CD4-positive, alpha-beta T cell treated with Interleukin-4 for 1 hour (primary cell): ENCODE measurements around the gene ALDH3A2.

Source experiments
- DNase-seq, 2 donors: peaks; one replicate each; pipeline ENCODE4 v3.0.0-alpha.2; 2020 to 2022

Gene ALDH3A2

GRCh38 chr17:19648475-19649273 lies at the start of gene ALDH3A2:
Gene ALDH3A2 (plus strand): TSS chr17:19648751. CDS start chr17:19648972, 221 bp downstream.
- DNase-seq: peak; percentile 92 to 93

- DNase-seq: no peak
Measured at GRCh38 chr17:19610311-19610710, 38.2 kb upstream of the ALDH3A2 start.

- DNase-seq: no peak
Measured at GRCh38 chr17:19610879-19611278, 37.7 kb upstream of the ALDH3A2 start.

- DNase-seq: no peak
Measured at GRCh38 chr17:19613979-19614378, 34.6 kb upstream of the ALDH3A2 start.

- no peak for DNase-seq
Measured at GRCh38 chr17:19614900-19615299, 33.7 kb upstream of the ALDH3A2 start.

- no peak for DNase-seq
Measured at GRCh38 chr17:19618015-19618414, 30.5 kb upstream of the ALDH3A2 start.

- no peak for DNase-seq
Measured at GRCh38 chr17:19619705-19620325, 28.7 kb upstream of the ALDH3A2 start.

- DNase-seq: no peak
Measured at GRCh38 chr17:19621697-19622096, 26.9 kb upstream of the ALDH3A2 start.

GRCh38 chr17:19626079-19626478 lies 22.5 kb upstream of the ALDH3A2 start:
- DNase-seq: no peak

- DNase-seq: no peak
Measured at GRCh38 chr17:19629449-19629848, 19.1 kb upstream of the ALDH3A2 start.

GRCh38 chr17:19630035-19630434 lies 18.5 kb upstream of the ALDH3A2 start:
- no peak for DNase-seq

GRCh38 chr17:19630661-19631060 lies 17.9 kb upstream of the ALDH3A2 start:
- DNase-seq: no peak

- DNase-seq: no peak
Measured at GRCh38 chr17:19631905-19632304, 16.6 kb upstream of the ALDH3A2 start.

- no peak for DNase-seq
Measured at GRCh38 chr17:19641687-19642372, 6.7 kb upstream of the ALDH3A2 start.

GRCh38 chr17:19642373-19642893 lies 6.1 kb upstream of the ALDH3A2 start:
- no peak for DNase-seq

GRCh38 chr17:19644493-19645210 lies 3.9 kb upstream of the ALDH3A2 start:
- DNase-seq: no peak

- DNase-seq: peak; percentile 59 to 67
Measured at GRCh38 chr17:19645734-19646201, 2.8 kb upstream of the ALDH3A2 start.

GRCh38 chr17:19646788-19647696 lies 1.5 kb upstream of the ALDH3A2 start:
- no peak for DNase-seq

GRCh38 chr17:19647697-19648474 lies 665 bp upstream of the ALDH3A2 start:
- peak; percentile 40 to 55 for DNase-seq

GRCh38 chr17:19649274-19649541 lies 657 bp downstream of the ALDH3A2 start:
- DNase-seq: no peak

- no peak for DNase-seq
Measured at GRCh38 chr17:19650826-19651225, 2.3 kb downstream of the ALDH3A2 start.
